ENCODE data around the gene OR2A25.
"Not testable (repeated sequence)": the region's sequence is repeated elsewhere in the genome, so short reads cannot be mapped to it uniquely, and the experiment has no call there.

Gene OR2A25

GRCh38 chr7:144069511-144069910, at the start of gene OR2A25:
OR2A25 (plus strand) TSS chr7:144069811; CDS start chr7:144074220, 4,409 bp downstream.
- no peak for DNase-seq (ENCODE audit: low read depth in 2 of 2)

GRCh38 chr7:144020340-144020739, 49.3 kb upstream of the OR2A25 start:
- no peak for DNase-seq (ENCODE audit: low read depth in 2 of 2)

- DNase-seq (ENCODE audit: low read depth in 2 of 2) = no peak
Measured at GRCh38 chr7:144022169-144022568, 47.4 kb upstream of the OR2A25 start.

GRCh38 chr7:144023171-144023827, 46.3 kb upstream of the OR2A25 start:
- DNase-seq (ENCODE audit: low read depth in 2 of 2) = no peak

- DNase-seq (ENCODE audit: low read depth in 2 of 2) = no peak
Measured at GRCh38 chr7:144024213-144024612, 45.4 kb upstream of the OR2A25 start.

GRCh38 chr7:144026203-144026883, 43.3 kb upstream of the OR2A25 start:
- DNase-seq (ENCODE audit: low read depth in 2 of 2) = no peak

- DNase-seq (ENCODE audit: low read depth in 2 of 2) = peak in 1 of 2 experiments; percentile 4
Measured at GRCh38 chr7:144027070-144027469, 42.5 kb upstream of the OR2A25 start.

- no peak for DNase-seq (ENCODE audit: low read depth in 2 of 2)
Measured at GRCh38 chr7:144027974-144028373, 41.6 kb upstream of the OR2A25 start.

GRCh38 chr7:144028547-144028946, 41.1 kb upstream of the OR2A25 start:
- DNase-seq (ENCODE audit: low read depth in 2 of 2) = no peak

GRCh38 chr7:144032516-144032915, 37.1 kb upstream of the OR2A25 start:
- DNase-seq (ENCODE audit: low read depth in 2 of 2) = no peak

- no peak for DNase-seq (ENCODE audit: low read depth in 2 of 2)
Measured at GRCh38 chr7:144032985-144033709, 36.5 kb upstream of the OR2A25 start.

- no peak for DNase-seq (ENCODE audit: low read depth in 2 of 2)
Measured at GRCh38 chr7:144035385-144035784, 34.2 kb upstream of the OR2A25 start.

- no peak for DNase-seq (ENCODE audit: low read depth in 2 of 2)
Measured at GRCh38 chr7:144036302-144036885, 33.2 kb upstream of the OR2A25 start.

- DNase-seq (ENCODE audit: low read depth in 2 of 2) = no peak
Measured at GRCh38 chr7:144037414-144038035, 32.1 kb upstream of the OR2A25 start.

- DNase-seq (ENCODE audit: low read depth in 2 of 2) = no peak
Measured at GRCh38 chr7:144038887-144039286, 30.7 kb upstream of the OR2A25 start.

- DNase-seq (ENCODE audit: low read depth in 2 of 2) = no peak
Measured at GRCh38 chr7:144048648-144049047, 21.0 kb upstream of the OR2A25 start, which contains the start of gene OR2A5. OR2A5 (plus strand) TSS chr7:144048948; CDS start chr7:144050402, 1,454 bp downstream.

GRCh38 chr7:144049491-144049890, 20.1 kb upstream of the OR2A25 start:
- no peak for DNase-seq (ENCODE audit: low read depth in 2 of 2)

- DNase-seq (ENCODE audit: low read depth in 2 of 2) = no peak
Measured at GRCh38 chr7:144050093-144050492, 19.5 kb upstream of the OR2A25 start.

GRCh38 chr7:144050884-144051283, 18.7 kb upstream of the OR2A25 start:
- not testable (repeated sequence) for DNase-seq (ENCODE audit: low read depth in 2 of 2)

- DNase-seq (ENCODE audit: low read depth in 2 of 2) = no peak
Measured at GRCh38 chr7:144057954-144058353, 11.7 kb upstream of the OR2A25 start.

- no peak for DNase-seq (ENCODE audit: low read depth in 2 of 2)
Measured at GRCh38 chr7:144063710-144064109, 5.9 kb upstream of the OR2A25 start.

- DNase-seq (ENCODE audit: low read depth in 2 of 2) = no peak
Measured at GRCh38 chr7:144069953-144070352, 342 bp downstream of the OR2A25 start.

Data from fibroblast of skin of left quadriceps (primary cell).